IPS DF 6.9 (cell line): ENCODE data around the gene TRAF3IP1.

Experiments
- DNase-seq: peaks from one replicate; pipeline ENCODE4 v3.0.0-alpha.2; 2013; ENCODE audit warnings: low read depth, low spot score
- H3K27ac ChIP-seq: one replicate; pipeline ENCODE4 v1.5.1; 2013; ENCODE audit warnings: low read length, control low read depth
- H3K27me3 ChIP-seq: 2 replicates; pipeline ENCODE4 v1.6.1; 2013; ENCODE audit warnings: mild to moderate bottlenecking, low read length; ENCODE audit not compliant: control insufficient read depth, insufficient read depth
- H3K36me3 ChIP-seq: 2 replicates; pipeline ENCODE4 v1.6.1; 2013; ENCODE audit warnings: low read length; ENCODE audit not compliant: control insufficient read depth, insufficient read depth
- H3K4me1 ChIP-seq: 2 replicates; pipeline ENCODE4 v1.6.1; 2013; ENCODE audit warnings: low read length; ENCODE audit not compliant: control insufficient read depth, insufficient read depth
- H3K4me3 ChIP-seq: 2 replicates; pipeline ENCODE4 v1.5.1; 2013; ENCODE audit warnings: mild to moderate bottlenecking, low read length
- H3K9me3 ChIP-seq: 2 replicates; pipeline ENCODE4 v1.6.1; 2013; ENCODE audit warnings: low read length, inconsistent platforms; ENCODE audit not compliant: control insufficient read depth, insufficient read depth
- WGBS: extraction: QIAGEN DNeasy Blood & Tissue Kit; methylation state at CpG from one replicate; pipeline ENCODE4 v1.1.7; 2013; ENCODE audit warnings: mixed read lengths, missing lambda C conversion rate; ENCODE audit not compliant: insufficient read length, insufficient coverage; 5-methylcytosine and 5-hydroxymethylcytosine counted together

Gene TRAF3IP1

DNA sequence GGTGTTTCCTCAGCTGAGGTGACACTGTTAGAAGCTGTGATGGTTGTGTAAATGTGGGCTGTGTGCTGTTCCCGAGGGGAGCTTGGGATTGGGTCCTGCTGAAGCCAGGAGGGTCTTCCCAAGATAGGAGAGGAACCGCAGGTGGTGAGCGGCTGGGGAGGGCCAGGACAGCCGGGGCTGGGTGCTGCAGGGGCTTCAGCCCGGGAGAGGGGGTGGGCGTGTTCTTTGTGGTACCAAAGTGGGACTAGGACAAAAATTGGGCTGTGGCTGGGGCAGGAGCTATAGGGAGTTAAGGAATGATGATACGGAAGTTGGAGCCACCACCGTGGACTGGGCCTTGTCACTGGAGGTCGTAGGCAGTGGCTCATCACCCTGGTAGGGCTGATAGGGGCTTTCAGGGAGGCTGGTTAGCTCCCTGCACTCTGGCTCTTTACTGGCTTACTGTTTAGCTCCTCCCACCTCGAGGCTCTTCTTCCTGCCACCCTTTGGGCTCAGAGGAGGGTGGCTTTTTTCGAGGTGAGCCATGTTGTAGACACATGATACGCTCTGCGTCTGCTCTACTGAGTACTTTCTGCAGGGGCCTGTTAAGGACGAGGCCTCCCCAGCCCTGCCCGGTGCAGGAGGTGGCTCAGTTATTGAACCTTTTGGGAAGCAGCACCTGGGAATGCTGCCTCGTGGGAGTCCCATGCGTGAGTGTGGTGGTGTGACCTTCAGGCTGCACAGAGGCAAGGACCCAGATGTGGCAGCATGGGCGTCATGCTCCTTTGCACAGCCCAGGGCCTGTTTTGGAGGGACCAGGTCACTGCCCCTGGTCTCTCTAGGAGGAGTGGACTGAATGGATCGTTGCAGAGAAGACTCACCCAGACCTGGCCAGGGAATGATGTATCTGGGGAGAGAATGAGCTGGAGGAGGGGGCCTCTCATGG, 128.0 kb downstream of the TRAF3IP1 start:
- H3K27ac ChIP-seq = no peak overlapping the region
- no CpG with 5 or more reads among the region's 19 CpGs for WGBS
- no peaks in the 10 kb centered on the region for H3K27me3 ChIP-seq
- no peaks in the 10 kb centered on the region for H3K4me1 ChIP-seq
- peaks cover 15% of the 10 kb centered on the region for H3K36me3 ChIP-seq
- H3K9me3 ChIP-seq = no peaks in the 10 kb centered on the region
- DNase-seq = no peak
- H3K4me3 ChIP-seq = no peak overlapping the region

GRCh38 chr2:238449241-238449640, 128.9 kb downstream of the TRAF3IP1 start:
- Histone ChIP-seq H3K27ac (no peak overlapping the region), H3K4me1 (no peaks in the 10 kb centered on the region), H3K4me3 (no peak overlapping the region), H3K9me3 (no peaks in the 10 kb centered on the region), H3K27me3 (no peaks in the 10 kb centered on the region), H3K36me3 (peaks cover 13% of the 10 kb centered on the region)
- no peak for DNase-seq
- no CpG with 5 or more reads among the region's 8 CpGs for WGBS

DNA sequence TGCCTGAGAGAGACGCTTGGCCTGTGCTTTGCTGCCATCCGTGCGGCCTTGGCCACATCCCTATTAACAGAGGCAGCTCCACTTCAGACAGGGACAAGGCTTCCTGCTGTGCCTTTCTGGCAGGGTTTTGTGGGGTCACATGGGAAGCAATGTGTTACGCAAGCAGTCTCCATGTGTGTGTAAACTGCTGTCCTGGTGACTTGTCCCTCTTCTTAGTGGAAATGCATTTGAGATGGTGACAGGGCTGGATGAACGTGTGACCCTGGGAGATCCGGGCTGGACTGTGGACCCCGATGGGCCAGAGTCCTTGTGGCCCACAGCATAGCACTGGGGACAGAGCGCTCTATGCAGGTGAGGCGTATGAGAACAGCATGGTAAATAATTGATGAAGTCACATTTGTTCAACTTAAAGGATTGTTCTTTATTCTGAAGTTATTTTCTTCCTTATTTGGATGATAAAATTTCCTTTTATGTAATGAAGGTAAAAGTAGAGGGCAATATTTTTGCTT, 129.6 kb downstream of the TRAF3IP1 start:
- Histone ChIP-seq H3K9me3 (no peaks in the 10 kb centered on the region), H3K36me3 (peaks cover 9% of the 10 kb centered on the region; the same call in 1 of the 2 replicates), H3K27me3 (no peaks in the 10 kb centered on the region), H3K4me1 (no peaks in the 10 kb centered on the region), H3K27ac (no peak overlapping the region), H3K4me3 (no peak overlapping the region)
- WGBS = no CpG with 5 or more reads among the region's 9 CpGs
- no peak for DNase-seq

DNA sequence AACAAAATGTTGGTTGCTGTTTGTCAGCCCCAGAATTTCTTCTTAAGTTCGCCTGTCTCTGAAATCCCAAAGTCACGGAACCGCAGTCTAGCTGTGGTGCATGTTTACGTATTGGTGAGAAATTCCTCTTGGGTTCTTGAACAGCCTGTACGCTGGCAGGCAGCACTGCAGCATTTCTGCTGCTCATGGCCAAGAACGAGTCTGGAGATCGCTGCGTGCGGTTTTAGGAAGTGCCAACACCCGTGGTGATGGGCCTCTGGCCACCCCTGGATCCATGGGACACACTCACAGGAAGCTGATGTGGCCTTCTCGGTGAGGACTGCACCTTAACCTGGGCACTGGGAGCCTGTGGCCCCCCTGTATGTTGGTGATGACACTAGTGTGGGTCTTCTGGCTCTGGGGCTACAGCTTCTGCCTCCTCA, 130.1 kb downstream of the TRAF3IP1 start:
- Histone ChIP-seq H3K4me3 (no peak overlapping the region), H3K36me3 (peaks cover 9% of the 10 kb centered on the region; the same call in 1 of the 2 replicates), H3K9me3 (no peaks in the 10 kb centered on the region), H3K4me1 (no peaks in the 10 kb centered on the region), H3K27ac (no peak overlapping the region), H3K27me3 (no peaks in the 10 kb centered on the region)
- DNase-seq = no peak
- WGBS = no CpG with 5 or more reads among the region's 11 CpGs
